WI38 (cell line): Measurements from ENCODE around the gene ADAMTS3.
"Not testable (repeated sequence)": the region's sequence is repeated elsewhere in the genome, so short reads cannot be mapped to it uniquely, and the experiment has no call there.

Experiments
- H3K4me3 ChIP-seq: 2 replicates; pipeline ENCODE4 v1.5.1; 2011; ENCODE audit warnings: low read depth, mild to moderate bottlenecking, control low read depth, low read length
- CTCF ChIP-seq: IDR thresholded peaks from 2 replicates; pipeline ENCODE4 v1.5.1; 2012; ENCODE audit warnings: low read depth, mild to moderate bottlenecking, control low read depth, low read length

ADAMTS3 gene

GRCh38 chr4:72440386-72440785 is 128.6 kb downstream of the ADAMTS3 start:
- no peak for TF ChIP-seq CTCF
- no peak overlapping the region for H3K4me3 ChIP-seq

GRCh38 chr4:72432975-72433374 is 136.0 kb downstream of the ADAMTS3 start:
- H3K4me3 ChIP-seq = no peak overlapping the region
- no peak for TF ChIP-seq CTCF

GRCh38 chr4:72432282-72432681 is 136.7 kb downstream of the ADAMTS3 start:
- no peak for TF ChIP-seq CTCF
- no peak overlapping the region for H3K4me3 ChIP-seq

- TF ChIP-seq CTCF = no peak
- H3K4me3 ChIP-seq = no peak overlapping the region
Measured at GRCh38 chr4:72430988-72431387, 138.0 kb downstream of the ADAMTS3 start.

GRCh38 chr4:72430050-72430449 is 139.0 kb downstream of the ADAMTS3 start:
- no peak overlapping the region for H3K4me3 ChIP-seq
- TF ChIP-seq CTCF = no peak

- H3K4me3 ChIP-seq = no peak overlapping the region
- no peak for TF ChIP-seq CTCF
Measured at GRCh38 chr4:72429397-72429889, 139.6 kb downstream of the ADAMTS3 start.

GRCh38 chr4:72427057-72427456 is 142.0 kb downstream of the ADAMTS3 start:
- no peak for TF ChIP-seq CTCF
- H3K4me3 ChIP-seq = no peak overlapping the region

- H3K4me3 ChIP-seq = not testable (repeated sequence)
Measured at GRCh38 chr4:72425908-72426307, 143.1 kb downstream of the ADAMTS3 start.
